HL-60 (cell line): ENCODE data around the gene FBXL17.

Experiments used
- DNase-seq, 2 experiments: peaks; one replicate each; pipeline ENCODE4 v3.0.0-alpha.2; 2010 to 2020; ENCODE audit warnings: low read depth in 1 of 2, low spot score in 1 of 2
- H3K27ac ChIP-seq: fragments of 250-450 bp; sonication (Bioruptor Pico); replicated peaks from 2 replicates; pipeline ENCODE4 v1.5.1; 2020; ENCODE audit warnings: mild to moderate bottlenecking, moderate library complexity
- H3K27me3 ChIP-seq: fragments of 250-450 bp; sonication (Bioruptor Pico); 2 replicates; pipeline ENCODE4 v1.5.1; 2021; ENCODE audit warnings: mild to moderate bottlenecking, moderate library complexity; ENCODE audit not compliant: insufficient read depth, poor library complexity, severe bottlenecking
- H3K4me3 ChIP-seq: replicated peaks from 2 replicates; pipeline ENCODE4 v1.5.1; 2011; ENCODE audit warnings: mild to moderate bottlenecking, control low read depth, low read length; ENCODE audit not compliant: insufficient read depth
- CTCF ChIP-seq: IDR thresholded peaks from one replicate; pipeline ENCODE4 v1.5.1; 2011; ENCODE audit warnings: low read length, control low read depth, inconsistent platforms; ENCODE audit not compliant: insufficient read depth
- GABPA ChIP-seq: IDR thresholded peaks from 2 replicates; pipeline ENCODE4 v1.6.1; 2012; ENCODE audit warnings: low read depth
- POLR2AphosphoS5 ChIP-seq: IDR thresholded peaks from 2 replicates; pipeline ENCODE4 v1.6.1; 2012; ENCODE audit warnings: low read depth
- SPI1 ChIP-seq: IDR thresholded peaks from 2 replicates; pipeline ENCODE4 v1.6.1; 2012; ENCODE audit warnings: low read depth, mild to moderate bottlenecking, borderline replicate concordance
- TF ChIP-seq, protein P1 (sequence below): IDR thresholded peaks from 2 replicates; pipeline ENCODE4 v1.6.1; 2012; ENCODE audit warnings: low read depth; ENCODE audit not compliant: insufficient replicate concordance

FBXL17 gene

DNA sequence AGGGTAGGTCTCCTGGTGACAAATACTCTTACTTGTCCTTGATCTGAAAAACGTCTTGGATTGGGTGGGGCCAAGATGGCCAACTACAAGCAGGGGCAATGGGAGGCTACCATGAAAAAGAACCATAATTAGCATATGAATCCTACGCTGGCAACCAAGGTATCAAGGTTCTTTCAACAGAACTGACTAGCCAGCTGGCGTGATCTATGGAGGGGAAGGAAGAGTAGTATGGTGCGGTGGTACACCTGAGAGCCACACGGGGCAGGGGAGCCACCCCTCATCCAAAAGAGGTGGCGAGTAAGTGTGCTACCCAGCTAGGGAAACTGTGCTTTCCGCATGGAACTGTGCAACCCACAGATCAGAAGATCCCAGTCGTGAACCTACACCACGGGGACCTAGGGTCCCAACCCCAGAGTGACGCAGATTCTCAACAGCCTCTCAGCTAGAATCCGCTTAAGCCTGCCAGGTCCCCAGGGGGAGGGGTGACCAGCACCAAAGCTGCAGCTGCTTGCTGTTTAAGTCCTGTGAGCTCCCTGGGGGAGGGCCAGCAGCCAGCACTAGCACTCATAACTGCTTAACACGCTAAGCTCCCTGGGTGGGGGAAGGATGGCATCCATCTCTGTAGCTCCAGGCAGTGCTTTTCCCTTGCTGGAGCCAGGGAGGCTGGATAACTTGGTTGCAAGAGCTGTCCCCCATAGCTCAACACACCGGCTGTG, 334.8 kb downstream of the FBXL17 start:
- Histone ChIP-seq H3K27me3 (no peaks in the 10 kb centered on the region), H3K4me3 (no peak overlapping the region), H3K27ac (no peak overlapping the region)
- TF ChIP-seq POLR2AphosphoS5 (no peak), SPI1 (no peak)
- no peak for DNase-seq

GRCh38 chr5:108036482-108036881, 345.4 kb downstream of the FBXL17 start:
- H3K27me3 ChIP-seq = no peaks in the 10 kb centered on the region
- H3K4me3 ChIP-seq = no peak overlapping the region
- H3K27ac ChIP-seq = no peak overlapping the region
- TF ChIP-seq GABPA = no peak
- TF ChIP-seq, protein P1, sequence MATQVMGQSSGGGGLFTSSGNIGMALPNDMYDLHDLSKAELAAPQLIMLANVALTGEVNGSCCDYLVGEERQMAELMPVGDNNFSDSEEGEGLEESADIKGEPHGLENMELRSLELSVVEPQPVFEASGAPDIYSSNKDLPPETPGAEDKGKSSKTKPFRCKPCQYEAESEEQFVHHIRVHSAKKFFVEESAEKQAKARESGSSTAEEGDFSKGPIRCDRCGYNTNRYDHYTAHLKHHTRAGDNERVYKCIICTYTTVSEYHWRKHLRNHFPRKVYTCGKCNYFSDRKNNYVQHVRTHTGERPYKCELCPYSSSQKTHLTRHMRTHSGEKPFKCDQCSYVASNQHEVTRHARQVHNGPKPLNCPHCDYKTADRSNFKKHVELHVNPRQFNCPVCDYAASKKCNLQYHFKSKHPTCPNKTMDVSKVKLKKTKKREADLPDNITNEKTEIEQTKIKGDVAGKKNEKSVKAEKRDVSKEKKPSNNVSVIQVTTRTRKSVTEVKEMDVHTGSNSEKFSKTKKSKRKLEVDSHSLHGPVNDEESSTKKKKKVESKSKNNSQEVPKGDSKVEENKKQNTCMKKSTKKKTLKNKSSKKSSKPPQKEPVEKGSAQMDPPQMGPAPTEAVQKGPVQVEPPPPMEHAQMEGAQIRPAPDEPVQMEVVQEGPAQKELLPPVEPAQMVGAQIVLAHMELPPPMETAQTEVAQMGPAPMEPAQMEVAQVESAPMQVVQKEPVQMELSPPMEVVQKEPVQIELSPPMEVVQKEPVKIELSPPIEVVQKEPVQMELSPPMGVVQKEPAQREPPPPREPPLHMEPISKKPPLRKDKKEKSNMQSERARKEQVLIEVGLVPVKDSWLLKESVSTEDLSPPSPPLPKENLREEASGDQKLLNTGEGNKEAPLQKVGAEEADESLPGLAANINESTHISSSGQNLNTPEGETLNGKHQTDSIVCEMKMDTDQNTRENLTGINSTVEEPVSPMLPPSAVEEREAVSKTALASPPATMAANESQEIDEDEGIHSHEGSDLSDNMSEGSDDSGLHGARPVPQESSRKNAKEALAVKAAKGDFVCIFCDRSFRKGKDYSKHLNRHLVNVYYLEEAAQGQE = no peak
- TF ChIP-seq POLR2AphosphoS5 = no peak
- no peak for TF ChIP-seq SPI1
- no peak for TF ChIP-seq CTCF
- no peak for DNase-seq

DNA sequence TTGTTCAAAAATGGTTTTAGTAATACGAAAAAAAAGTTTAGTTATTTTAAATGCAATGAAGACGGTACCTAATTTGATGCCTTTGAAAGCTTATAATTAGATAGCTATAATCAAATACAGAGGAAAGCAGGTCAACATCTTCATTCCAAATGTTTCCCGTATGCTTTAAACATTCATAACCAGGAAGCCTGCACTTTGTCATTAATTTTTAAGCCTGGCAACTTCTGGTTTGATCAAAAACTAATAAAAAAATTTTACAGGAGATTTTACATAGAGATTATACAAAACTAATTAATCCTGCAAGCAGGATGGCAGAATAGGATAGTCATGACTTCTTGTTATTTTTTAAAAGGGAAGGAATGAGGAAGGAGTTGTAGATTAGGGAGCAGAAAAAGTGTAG, 353.0 kb downstream of the FBXL17 start:
- DNase-seq = no peak
- H3K27ac ChIP-seq = no peak overlapping the region
- no peak for TF ChIP-seq CTCF
- no peak for TF ChIP-seq POLR2AphosphoS5
- TF ChIP-seq, protein P1 = no peak
- TF ChIP-seq GABPA = no peak
- no peak for TF ChIP-seq SPI1
- no peak overlapping the region for H3K4me3 ChIP-seq
- no peaks in the 10 kb centered on the region for H3K27me3 ChIP-seq

DNA sequence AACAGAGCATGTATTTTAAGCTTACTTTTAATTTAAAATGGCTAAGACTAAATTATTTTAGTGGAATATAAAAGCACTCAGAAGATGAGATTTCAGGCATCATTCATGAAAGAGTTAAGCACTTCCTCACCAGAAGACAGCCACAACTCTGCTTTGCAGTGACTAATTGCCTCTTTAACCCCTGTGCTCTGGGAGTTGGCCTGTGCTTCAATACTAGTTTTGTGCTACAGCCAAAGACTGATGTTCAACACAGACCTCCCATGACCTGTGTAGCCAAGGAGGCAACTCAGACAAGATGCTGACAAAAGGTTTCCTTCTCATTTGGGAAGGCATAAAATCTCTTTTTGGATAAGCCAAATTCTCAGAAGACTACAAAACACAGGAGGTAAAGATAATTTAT, 353.5 kb downstream of the FBXL17 start:
- no peak overlapping the region for H3K4me3 ChIP-seq
- DNase-seq = no peak
- no peak overlapping the region for H3K27ac ChIP-seq

More for the DNA sequence above, 353.5 kb downstream of the FBXL17 start:
- no peaks in the 10 kb centered on the region for H3K27me3 ChIP-seq
- no peak for TF ChIP-seq GABPA
- TF ChIP-seq POLR2AphosphoS5 = no peak
- TF ChIP-seq SPI1 = no peak
- TF ChIP-seq CTCF = no peak
- TF ChIP-seq, protein P1 = no peak
